Measurements from ENCODE around the gene PODXL2.

The PODXL2 gene

DNA sequence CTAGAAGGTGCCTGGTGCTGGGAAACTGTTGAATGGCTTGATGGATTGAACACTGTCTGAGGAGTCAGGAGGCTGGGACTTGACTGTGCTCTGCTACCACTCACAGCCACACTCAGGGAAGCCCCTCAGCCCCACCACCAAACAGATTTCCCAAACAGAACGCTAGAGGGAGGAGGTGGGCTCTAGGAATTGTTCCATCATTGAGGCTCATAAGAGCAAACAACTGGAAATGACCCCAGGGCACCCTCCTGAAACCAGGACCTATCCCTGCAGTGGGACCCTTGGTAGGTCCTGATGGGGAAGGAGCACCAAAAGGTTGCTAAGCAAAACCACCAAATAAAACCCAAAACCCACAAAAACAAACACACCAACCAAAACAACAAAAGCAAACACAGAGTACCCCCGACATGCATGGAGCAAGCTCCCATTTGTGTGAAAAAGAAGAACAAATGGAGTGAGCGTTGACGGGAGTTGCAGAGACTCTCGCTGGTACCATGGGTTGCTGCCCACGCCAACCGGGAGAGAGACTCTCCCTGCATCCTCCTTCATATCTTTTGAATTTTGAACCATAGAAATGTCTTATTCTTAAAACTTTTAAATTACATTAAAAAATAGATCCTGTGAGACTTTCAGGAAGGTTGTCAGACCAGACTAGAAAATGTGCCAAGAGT is 89.4 kb downstream of the PODXL2 start:
- no peak for DNase-seq
- TF ChIP-seq POLR2A (IDR thresholded peaks at IDR 0.05; ENCODE audit: low read length) = no peak

DNA sequence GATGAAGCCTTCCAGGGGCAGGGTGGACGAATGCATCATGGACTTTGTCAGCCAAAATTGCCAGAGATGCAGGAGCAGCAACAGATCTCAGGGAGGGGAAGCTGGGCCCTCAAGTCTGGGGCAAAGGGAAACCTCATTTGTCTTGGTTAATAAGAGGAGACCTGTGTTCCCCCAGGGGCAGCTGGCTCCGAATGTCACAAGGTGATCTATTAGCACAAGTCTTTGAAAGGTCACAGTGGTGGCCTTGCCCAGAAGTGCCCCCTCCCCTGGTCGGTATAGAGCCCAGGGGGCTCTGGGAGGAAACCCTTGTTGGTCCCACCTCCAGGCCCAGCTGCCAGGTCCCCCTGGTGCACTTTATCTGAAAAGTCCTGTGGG is 89.9 kb downstream of the PODXL2 start:
- TF ChIP-seq GATA1 (IDR thresholded peaks at IDR 0.05; ENCODE audit: low read depth, low read length) (no peak), POLR2A (IDR thresholded peaks at IDR 0.05; ENCODE audit: low read length) (no peak)
- DNase-seq = no peak

DNA sequence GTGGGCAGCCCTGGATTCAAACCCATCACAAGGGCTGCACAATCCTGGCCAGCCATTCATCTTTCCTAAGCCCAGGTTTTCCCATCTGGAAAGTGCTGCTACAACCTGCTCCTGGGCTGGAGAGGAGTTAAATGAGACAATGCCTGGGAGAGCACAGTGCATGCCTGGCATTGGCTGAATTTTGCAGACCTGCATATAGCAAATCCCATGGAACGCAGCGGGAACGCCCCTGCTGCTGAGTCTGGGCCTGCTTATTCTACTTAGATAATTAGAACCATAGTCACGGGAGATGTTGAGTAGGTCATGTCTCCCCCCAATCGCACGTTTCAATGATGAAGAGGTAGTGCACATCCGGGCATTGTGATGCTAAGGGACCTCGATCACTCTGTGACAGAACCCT is 90.4 kb downstream of the PODXL2 start:
- DNase-seq = no peak
- TF ChIP-seq GATA1 (IDR thresholded peaks at IDR 0.05; ENCODE audit: low read depth, low read length) = no peak
- TF ChIP-seq POLR2A (IDR thresholded peaks at IDR 0.05; ENCODE audit: low read length) = no peak

DNA sequence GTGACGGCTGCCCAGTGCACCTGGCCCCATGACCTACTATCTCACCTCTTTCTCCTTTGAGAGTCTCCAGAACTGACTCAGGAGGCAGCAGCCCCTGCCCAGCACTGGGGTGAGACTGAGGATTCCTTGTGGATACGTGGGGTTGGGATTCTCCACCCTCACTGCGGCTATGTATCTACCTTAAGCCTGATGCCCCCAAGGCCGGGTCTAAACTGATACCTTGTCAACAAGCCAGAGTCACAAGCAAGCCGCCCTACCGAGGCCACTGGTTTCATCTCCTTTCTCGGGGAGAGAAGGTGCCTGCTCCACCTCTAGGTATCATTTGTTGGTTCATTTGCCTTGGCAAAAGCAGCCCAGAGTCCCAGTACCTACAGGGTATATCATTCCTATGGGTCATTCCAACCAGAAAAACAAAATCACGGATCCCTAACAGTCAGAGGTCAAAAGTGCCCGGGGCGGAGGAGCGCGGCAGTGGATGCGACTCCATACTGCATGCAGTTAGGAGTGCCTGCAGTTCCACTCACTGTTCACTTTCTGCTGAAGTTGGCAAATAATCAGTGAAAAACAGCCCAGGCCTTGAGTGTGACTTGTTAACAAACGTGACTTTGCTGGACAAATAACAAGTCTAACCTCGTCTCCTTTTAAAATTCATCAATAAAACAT is 91.3 kb downstream of the PODXL2 start:
- TF ChIP-seq GATA1 (IDR thresholded peaks at IDR 0.05; ENCODE audit: low read depth, low read length) = no peak
- TF ChIP-seq POLR2A (IDR thresholded peaks at IDR 0.05; ENCODE audit: low read length) = no peak
- no peak for DNase-seq

DNA sequence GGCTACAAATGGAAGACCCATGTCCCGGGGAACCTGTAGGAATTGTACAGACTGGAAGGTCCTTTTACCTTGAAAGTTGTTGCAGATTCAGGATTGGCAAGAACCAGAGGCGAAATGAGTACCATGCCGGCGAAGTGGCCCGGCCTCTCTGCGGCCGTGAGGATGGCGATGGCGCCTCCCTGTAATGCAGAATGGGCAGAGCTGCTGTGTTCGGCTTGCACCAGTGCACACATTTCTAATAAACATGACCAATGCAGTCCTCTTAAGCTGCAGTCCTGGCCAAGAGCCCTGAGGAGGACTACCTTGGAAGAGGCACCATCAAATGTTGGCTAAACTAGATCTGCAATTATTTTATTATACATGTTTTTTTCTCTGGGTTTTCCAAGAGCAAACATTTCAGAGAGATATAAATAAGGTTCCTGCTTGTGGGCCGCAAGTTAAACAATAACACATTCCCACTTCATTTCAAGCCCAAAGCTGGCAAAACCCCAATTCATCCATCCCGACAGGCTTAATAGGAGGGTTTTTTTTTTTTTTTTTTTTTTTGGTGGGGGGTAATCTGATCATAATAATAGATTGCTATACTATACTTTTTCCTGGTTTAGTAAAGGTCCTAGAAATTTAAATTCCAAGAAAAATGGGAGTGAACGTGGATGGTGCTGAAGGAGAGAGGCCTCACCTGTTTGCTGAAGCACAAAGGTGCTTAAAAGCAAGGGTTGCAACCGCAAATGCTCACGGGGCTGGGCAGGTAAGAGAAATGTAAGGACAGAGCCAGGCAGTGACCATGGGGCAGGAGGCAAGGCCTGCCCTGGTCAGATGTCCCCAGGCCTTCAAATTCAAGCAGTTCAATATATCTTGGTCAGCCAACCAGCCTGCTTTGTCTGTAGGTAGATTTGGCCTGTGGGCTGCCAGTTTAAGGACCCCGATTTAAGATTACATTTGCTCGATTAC is 92.3 kb downstream of the PODXL2 start:
- TF ChIP-seq GATA1 (IDR thresholded peaks at IDR 0.05; ENCODE audit: low read depth, low read length) = no peak
- TF ChIP-seq POLR2A (IDR thresholded peaks at IDR 0.05; ENCODE audit: low read length) = no peak
- DNase-seq = no peak

DNA sequence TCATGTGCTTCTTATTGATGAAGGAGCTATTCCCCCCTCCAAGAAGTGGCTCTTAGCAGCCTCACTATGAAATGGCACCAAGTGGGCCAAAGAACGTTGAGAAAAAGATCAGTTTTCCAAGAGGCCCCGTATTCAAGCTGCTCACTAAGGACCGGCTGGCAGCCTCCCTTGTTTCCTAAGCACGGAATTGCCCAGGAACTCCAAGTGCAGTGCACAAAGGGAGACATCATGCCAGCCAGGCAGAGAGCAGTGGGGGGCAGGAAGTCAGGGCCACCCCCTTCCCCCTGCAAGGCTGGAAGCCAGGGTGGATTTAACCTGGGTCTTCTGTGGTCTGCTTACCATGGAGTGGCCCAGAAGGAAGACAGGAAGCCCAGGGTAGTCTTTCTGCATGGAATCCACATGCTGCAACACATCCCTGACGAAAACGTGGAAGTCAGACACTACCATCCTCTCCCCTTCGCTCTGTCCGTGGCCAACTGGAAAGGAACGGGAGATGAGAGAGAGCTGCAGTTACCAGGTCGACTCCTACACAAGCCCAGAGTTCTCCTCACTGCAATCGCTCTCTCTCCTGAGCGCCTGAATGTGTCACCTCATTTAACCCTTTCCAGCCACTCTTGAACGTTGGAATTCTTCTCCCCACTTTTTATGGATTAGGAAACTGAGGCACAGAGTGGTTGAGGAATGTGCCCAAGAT is 93.3 kb downstream of the PODXL2 start:
- TF ChIP-seq GATA1 (IDR thresholded peaks at IDR 0.05; ENCODE audit: low read depth, low read length) (no peak), POLR2A (IDR thresholded peaks at IDR 0.05; ENCODE audit: low read length) (no peak)
- DNase-seq = no peak
